Measurements from ENCODE around the gene C4orf50.

Gene C4orf50

GRCh38 chr4:5971078-5971450 lies 47.2 kb downstream of the C4orf50 start:
- Mint-ChIP-seq H3K36me3 (ENCODE audit: low read depth) (no peaks in the 10 kb centered on the region), H3K27ac (no peak overlapping the region), H3K4me3 (no peak overlapping the region), H3K4me1 (peaks cover 8% of the 10 kb centered on the region), H3K9me3 (no peaks in the 10 kb centered on the region), H3K27me3 (ENCODE audit: low read depth) (peaks cover 27% of the 10 kb centered on the region)
- no peak for TF ChIP-seq CTCF (IDR thresholded peaks at IDR 0.05; ENCODE audit: unreplicated experiment in 3 of 3)

- no peaks in the 10 kb centered on the region for H3K36me3 Mint-ChIP-seq (ENCODE audit: low read depth)
Measured at GRCh38 chr4:5970381-5971077, 47.7 kb downstream of the C4orf50 start.

DNA sequence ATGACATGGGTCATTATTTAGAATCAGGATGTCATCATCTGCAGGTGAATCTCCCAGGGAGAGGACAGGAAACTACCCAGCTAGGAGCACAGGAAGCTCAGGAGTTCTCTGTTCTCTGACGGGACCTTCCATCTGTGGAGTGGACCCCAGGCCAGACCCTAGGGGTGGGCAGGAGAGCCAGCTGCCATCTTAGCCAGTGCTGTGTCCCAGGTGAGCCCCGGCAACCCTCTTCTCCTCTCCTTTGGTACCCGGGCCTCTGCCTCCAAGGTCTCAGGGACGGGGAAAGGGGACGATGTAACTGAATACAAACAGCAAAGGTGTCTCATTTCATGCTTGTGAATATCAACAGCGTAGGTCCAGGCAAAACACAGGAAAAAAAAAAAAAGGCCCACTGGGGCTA lies 48.5 kb downstream of the C4orf50 start:
- Mint-ChIP-seq H3K4me1 (peaks cover 8% of the 10 kb centered on the region), H3K36me3 (ENCODE audit: low read depth) (no peaks in the 10 kb centered on the region), H3K9me3 (no peaks in the 10 kb centered on the region), H3K27me3 (ENCODE audit: low read depth) (peaks cover 30% of the 10 kb centered on the region), H3K27ac (no peak overlapping the region), H3K4me3 (no peak overlapping the region)
- TF ChIP-seq CTCF (IDR thresholded peaks at IDR 0.05; ENCODE audit: unreplicated experiment in 3 of 3), result no peak

More at GRCh38 chr4:5970381-5971077, 47.7 kb downstream of the C4orf50 start:
- Mint-ChIP-seq H3K9me3 (no peaks in the 10 kb centered on the region), H3K27ac (no peak overlapping the region), H3K4me1 (peaks cover 8% of the 10 kb centered on the region), H3K4me3 (no peak overlapping the region), H3K27me3 (ENCODE audit: low read depth) (peaks cover 25% of the 10 kb centered on the region)
- TF ChIP-seq CTCF (IDR thresholded peaks at IDR 0.05; ENCODE audit: unreplicated experiment in 3 of 3), result no peak

DNA sequence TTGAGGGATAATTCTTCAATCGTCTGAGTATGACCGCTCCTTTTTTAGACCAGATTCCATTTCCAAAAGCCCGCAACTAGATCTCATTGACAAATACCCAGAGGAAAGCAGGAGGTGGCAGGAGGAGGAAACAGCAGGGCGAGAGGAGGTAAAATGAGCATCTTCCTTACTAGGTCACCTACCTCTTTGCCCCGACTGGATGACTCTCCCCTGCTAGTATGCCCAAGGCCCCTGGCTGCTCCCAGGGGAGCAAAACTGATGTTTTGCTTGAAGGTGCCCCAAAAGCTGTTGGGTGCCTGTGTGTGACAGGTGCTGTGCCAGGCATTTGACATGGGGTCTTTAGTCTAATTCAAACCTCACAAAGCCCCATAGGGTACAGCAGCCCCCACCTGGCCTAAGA lies 48.9 kb downstream of the C4orf50 start:
- Mint-ChIP-seq H3K27ac (no peak overlapping the region), H3K4me3 (no peak overlapping the region), H3K4me1 (peaks cover 8% of the 10 kb centered on the region), H3K27me3 (ENCODE audit: low read depth) (peaks cover 34% of the 10 kb centered on the region), H3K9me3 (no peaks in the 10 kb centered on the region), H3K36me3 (ENCODE audit: low read depth) (no peaks in the 10 kb centered on the region)
- TF ChIP-seq CTCF (IDR thresholded peaks at IDR 0.05; ENCODE audit: unreplicated experiment in 3 of 3), result no peak

DNA sequence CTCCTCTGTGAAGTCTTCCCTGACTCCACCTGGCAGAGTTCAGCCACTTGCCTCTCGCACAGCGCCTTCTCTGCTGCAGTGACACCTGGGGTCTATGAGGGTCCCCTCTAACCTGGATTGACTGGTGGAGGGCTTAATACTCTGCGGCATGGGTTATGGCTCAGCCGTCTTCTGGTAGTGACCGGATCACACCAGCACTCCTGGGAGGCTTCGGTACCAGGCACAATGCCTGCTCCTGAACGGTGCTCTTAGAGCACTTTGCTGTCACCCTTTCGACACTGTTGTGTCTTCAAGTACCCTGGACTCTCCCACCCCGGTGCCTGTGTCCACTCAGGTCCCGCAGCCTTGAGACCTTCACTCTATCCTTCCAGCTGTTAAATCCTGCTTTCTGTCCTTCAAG lies 50.0 kb downstream of the C4orf50 start:
- peaks cover 8% of the 10 kb centered on the region for H3K4me1 Mint-ChIP-seq
- peaks cover 38% of the 10 kb centered on the region for H3K27me3 Mint-ChIP-seq (ENCODE audit: low read depth)
- H3K4me3 Mint-ChIP-seq, result no peak overlapping the region
- no peak for TF ChIP-seq CTCF (IDR thresholded peaks at IDR 0.05; ENCODE audit: unreplicated experiment in 3 of 3)
- no peak overlapping the region for H3K27ac Mint-ChIP-seq
- no peaks in the 10 kb centered on the region for H3K36me3 Mint-ChIP-seq (ENCODE audit: low read depth)
- no peaks in the 10 kb centered on the region for H3K9me3 Mint-ChIP-seq

DNA sequence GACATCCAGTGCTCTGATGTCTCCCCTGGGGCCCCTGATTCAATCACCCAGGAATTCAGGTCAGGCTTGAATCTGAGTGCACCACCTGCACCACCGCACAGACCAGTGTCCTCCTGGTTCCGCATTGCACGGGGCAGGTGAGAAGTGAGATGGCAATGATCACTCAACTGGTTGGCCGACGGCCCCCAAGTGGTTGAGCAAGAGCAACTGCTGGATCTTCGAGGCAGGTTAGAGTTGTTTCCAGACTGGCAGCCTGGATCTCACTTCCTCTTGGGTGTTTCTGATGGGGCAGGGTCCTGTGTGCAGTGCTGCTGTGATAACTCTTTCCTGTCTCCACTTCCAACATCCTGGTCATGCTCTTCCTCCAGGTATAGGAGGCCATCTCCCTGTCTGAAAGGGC lies 50.4 kb downstream of the C4orf50 start:
- Mint-ChIP-seq H3K9me3 (no peaks in the 10 kb centered on the region), H3K4me1 (peaks cover 8% of the 10 kb centered on the region), H3K27me3 (ENCODE audit: low read depth) (peaks cover 40% of the 10 kb centered on the region), H3K4me3 (no peak overlapping the region), H3K27ac (no peak overlapping the region), H3K36me3 (ENCODE audit: low read depth) (no peaks in the 10 kb centered on the region)
- no peak for TF ChIP-seq CTCF (IDR thresholded peaks at IDR 0.05; ENCODE audit: unreplicated experiment in 3 of 3)

Measured in nephron (organoid).